HepG2 (cell line): ENCODE data around the gene SMAP1. TPM values are rescaled to one million over a fixed set of nuclear protein-coding genes. Genes with fewer than 3 reads are reported as not detected.
A peak's percentile ranks its signal among the peaks of the same experiment; 100 is the strongest.

Source experiments
- ADNP ChIP-seq: sonication (generic); formaldehyde crosslinking; IDR thresholded peaks from 2 replicates; pipeline ENCODE4 v1.4.0; 2020; ENCODE audit warnings: missing genetic modification reagents
- ARNT ChIP-seq: fragments of 450-650 bp; IDR thresholded peaks from 2 replicates; pipeline ENCODE4 v1.6.1; 2017
- ATRX ChIP-seq: sonication (generic); formaldehyde crosslinking; IDR thresholded peaks from 2 replicates; pipeline ENCODE4 v1.4.0; 2020; ENCODE audit warnings: missing genetic modification reagents, borderline replicate concordance
- ELK4 ChIP-seq: sonication (generic); formaldehyde crosslinking; IDR thresholded peaks from 2 replicates; pipeline ENCODE4 v1.9.0; 2021; ENCODE audit warnings: missing genetic modification reagents, borderline replicate concordance
- FOSL1 ChIP-seq: sonication (generic); formaldehyde crosslinking; IDR thresholded peaks from 2 replicates; pipeline ENCODE4 v1.9.0; 2021; ENCODE audit warnings: missing genetic modification reagents, borderline replicate concordance
- FOXA3 ChIP-seq: IDR thresholded peaks from 2 replicates; pipeline ENCODE4 v1.6.1; 2016; ENCODE audit warnings: missing genetic modification reagents, missing compliant biosample characterization
- FOXK2 ChIP-seq: fragments of 450-650 bp; IDR thresholded peaks from 2 replicates; pipeline ENCODE4 v1.6.1; 2016
- FOXO1 ChIP-seq: sonication (generic); formaldehyde crosslinking; IDR thresholded peaks from 2 replicates; pipeline ENCODE4 v1.4.0; 2020; ENCODE audit warnings: missing genetic modification reagents
- HMG20B ChIP-seq: conservative IDR thresholded peaks from 2 replicates; pipeline ENCODE4 v1.6.1; 2016; ENCODE audit warnings: missing genetic modification reagents, missing compliant biosample characterization
- KLF11 ChIP-seq: IDR thresholded peaks from 2 replicates; pipeline ENCODE4 v1.6.1; 2016; ENCODE audit warnings: missing compliant biosample characterization
- MED13 ChIP-seq: sonication (generic); formaldehyde crosslinking; IDR thresholded peaks from 2 replicates; pipeline ENCODE4 v1.5.0; 2020; ENCODE audit warnings: missing genetic modification reagents
- NFATC3 ChIP-seq: sonication (generic); formaldehyde crosslinking; IDR thresholded peaks from 2 replicates; pipeline ENCODE4 v1.5.1; 2020; ENCODE audit warnings: mild to moderate bottlenecking, missing genetic modification reagents
- PHF5A ChIP-seq: IDR thresholded peaks from one replicate; pipeline ENCODE4 v1.6.1; 2018; ENCODE audit warnings: low read depth, missing genetic modification reagents; ENCODE audit not compliant: unreplicated experiment
- SALL2 ChIP-seq: sonication (generic); formaldehyde crosslinking; IDR thresholded peaks from 2 replicates; pipeline ENCODE4 v1.8.1; 2023; ENCODE audit warnings: mild to moderate bottlenecking, missing genetic modification reagents, inconsistent platforms
- SETDB1 ChIP-seq: sonication (generic); formaldehyde crosslinking; IDR thresholded peaks from 2 replicates; pipeline ENCODE4 v1.5.1; 2020; ENCODE audit warnings: missing genetic modification reagents, mild to moderate bottlenecking, borderline replicate concordance
- SMAD3 ChIP-seq: sonication (generic); formaldehyde crosslinking; IDR thresholded peaks from 2 replicates; pipeline ENCODE4 v1.4.0; 2020; ENCODE audit warnings: missing genetic modification reagents
- SRF ChIP-seq: IDR thresholded peaks from 2 replicates; pipeline ENCODE4 v1.6.1; 2011; ENCODE audit warnings: mild to moderate bottlenecking, low read depth, low read length, moderate library complexity
- U2AF1 ChIP-seq: fragments of 200-400 bp; formaldehyde crosslinking; optimal IDR thresholded peaks from 2 replicates; pipeline ENCODE3; 2017; ENCODE audit warnings: mild to moderate bottlenecking, low read depth, low read length
- ZFYVE20 ChIP-seq: sonication (generic); formaldehyde crosslinking; IDR thresholded peaks from 2 replicates; pipeline ENCODE4 v1.8.0; 2023; ENCODE audit warnings: low read depth, mild to moderate bottlenecking, moderate library complexity, missing genetic modification reagents, borderline replicate concordance
- ZHX1 ChIP-seq: sonication (generic); formaldehyde crosslinking; IDR thresholded peaks from 2 replicates; pipeline ENCODE4 v1.8.1; 2022; ENCODE audit warnings: low read depth, mild to moderate bottlenecking, missing genetic modification reagents
- ZMAT5 ChIP-seq: sonication (generic); formaldehyde crosslinking; IDR thresholded peaks from 2 replicates; pipeline ENCODE4 v1.5.0; 2020; ENCODE audit warnings: mild to moderate bottlenecking, low read depth, missing genetic modification reagents, borderline replicate concordance
- ZNF33A ChIP-seq: sonication (generic); formaldehyde crosslinking; IDR thresholded peaks from 2 replicates; pipeline ENCODE4 v1.5.1; 2020; ENCODE audit warnings: missing genetic modification reagents, mild to moderate bottlenecking, moderate library complexity, borderline replicate concordance
- ZNF367 ChIP-seq: sonication (generic); formaldehyde crosslinking; IDR thresholded peaks from 2 replicates; pipeline ENCODE4 v1.4.0; 2020; ENCODE audit warnings: missing genetic modification reagents, borderline replicate concordance
- ZNF672 ChIP-seq: sonication (generic); formaldehyde crosslinking; IDR thresholded peaks from 2 replicates; pipeline ENCODE4 v1.8.1; 2022; ENCODE audit warnings: missing genetic modification reagents
- ZNF703 ChIP-seq: sonication (generic); formaldehyde crosslinking; IDR thresholded peaks from 2 replicates; pipeline ENCODE4 v1.5.1; 2020; ENCODE audit warnings: missing genetic modification reagents, mild to moderate bottlenecking, moderate library complexity, borderline replicate concordance
- polyA plus RNA-seq, 8 experiments: library from polyadenylated mRNA; depleted of rRNA in 3 of 8; stranded (reverse) in 7 of 8; unstranded in 1 of 8; fragments of >200 nt; fragmentation: Illumina TruSeq in 4 of 8; extraction: Trizol in 4 of 8; gene quantifications; 2 replicates each; pipeline versions ENCODE4 v1.2.1 to v1.2.3, GENCODE V29; 2011 to 2016; ENCODE audit warnings: low read depth in 4 of 8, missing spikeins in 1 of 8, mixed read lengths in 1 of 8; ENCODE audit not compliant: insufficient read depth in 1 of 8
- total RNA-seq, 5 experiments: library from RNA; depleted of rRNA; stranded (reverse); fragments of >200 nt; fragmentation: Illumina TruSeq; extraction: Trizol; gene quantifications; 2 replicates each; pipeline ENCODE4 v1.2.3, GENCODE V29; 2016; ENCODE audit warnings: low read depth in 1 of 5
- TF ChIP-seq, protein P1 (sequence below): sonication (generic); formaldehyde crosslinking; IDR thresholded peaks from 2 replicates; pipeline ENCODE4 v1.5.0; 2020; ENCODE audit warnings: missing genetic modification reagents, mild to moderate bottlenecking, borderline replicate concordance
- TF ChIP-seq, protein P2 (sequence below): sonication (generic); formaldehyde crosslinking; IDR thresholded peaks from 2 replicates; pipeline ENCODE4 v1.5.0; 2020; ENCODE audit warnings: missing genetic modification reagents
- TF ChIP-seq, protein P3 (sequence below): IDR thresholded peaks from 2 replicates; pipeline ENCODE4 v1.6.1; 2012; ENCODE audit warnings: inconsistent platforms

The SMAP1 gene
- total and polyA plus RNA-seq, 2 of the 13 experiments (the other 11 are each of a cell fraction or from before 2014, with no cell fraction given) = 13.4 to 17.8 TPM

- TF ChIP-seq FOXK2 (no peak), NFATC3 (CRISPR knock-in tag) (no peak), SETDB1 (CRISPR knock-in tag) (no peak), SMAD3 (CRISPR knock-in tag) (no peak), ATRX (CRISPR knock-in tag) (no peak), ZFYVE20 (no peak), SALL2 (CRISPR knock-in tag) (no peak), KLF11 (CRISPR knock-in tag) (no peak), HMG20B (CRISPR knock-in tag) (no peak), ZNF703 (CRISPR knock-in tag) (no peak), U2AF1 (no peak), ZNF367 (CRISPR knock-in tag) (no peak), FOSL1 (CRISPR knock-in tag) (no peak), ZNF33A (CRISPR knock-in tag) (no peak), ZNF672 (no peak), FOXA3 (CRISPR knock-in tag) (peak; percentile 51), ZMAT5 (CRISPR knock-in tag) (no peak), ARNT (no peak), FOXO1 (CRISPR knock-in tag) (no peak), PHF5A (CRISPR knock-in tag) (no peak), ADNP (no peak), ELK4 (CRISPR knock-in tag) (no peak), SRF (no peak), MED13 (CRISPR knock-in tag) (no peak), ZHX1 (CRISPR knock-in tag) (no peak)
- TF ChIP-seq, protein P1, sequence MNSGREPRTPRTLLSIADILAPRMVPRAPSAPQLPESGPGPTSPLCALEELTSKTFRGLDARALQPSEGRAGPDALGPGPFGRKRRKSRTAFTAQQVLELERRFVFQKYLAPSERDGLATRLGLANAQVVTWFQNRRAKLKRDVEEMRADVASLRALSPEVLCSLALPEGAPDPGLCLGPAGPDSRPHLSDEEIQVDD = no peak
- TF ChIP-seq, protein P2, sequence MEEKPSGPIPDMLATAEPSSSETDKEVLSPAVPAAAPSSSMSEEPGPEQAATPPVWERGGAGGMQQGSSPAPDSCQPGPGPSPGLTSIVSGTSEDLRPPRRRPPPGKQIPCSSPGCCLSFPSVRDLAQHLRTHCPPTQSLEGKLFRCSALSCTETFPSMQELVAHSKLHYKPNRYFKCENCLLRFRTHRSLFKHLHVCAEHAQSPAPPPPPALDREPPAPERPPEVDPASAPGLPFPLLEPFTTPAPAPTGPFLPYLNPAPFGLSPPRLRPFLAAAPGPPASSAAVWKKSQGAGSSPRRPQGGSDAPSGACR (CRISPR knock-in tag) = no peak
- TF ChIP-seq, protein P3, sequence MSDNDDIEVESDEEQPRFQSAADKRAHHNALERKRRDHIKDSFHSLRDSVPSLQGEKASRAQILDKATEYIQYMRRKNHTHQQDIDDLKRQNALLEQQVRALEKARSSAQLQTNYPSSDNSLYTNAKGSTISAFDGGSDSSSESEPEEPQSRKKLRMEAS = no peak
Observed at GRCh38 chr6:70852667-70853246, 185.1 kb downstream of the SMAP1 start (continued).
